WI38 (cell line): ENCODE data around the gene TPST1.
"Not testable (repeated sequence)": the region's sequence is repeated elsewhere in the genome, so short reads cannot be mapped to it uniquely, and the experiment has no call there.

Source experiments
- H3K4me3 ChIP-seq: 2 replicates; pipeline ENCODE4 v1.5.1; 2011; ENCODE audit warnings: low read depth, mild to moderate bottlenecking, control low read depth, low read length
- TF ChIP-seq, protein P1 (sequence below): IDR thresholded peaks from 2 replicates; pipeline ENCODE4 v1.5.1; 2012; ENCODE audit warnings: low read depth, mild to moderate bottlenecking, control low read depth, low read length

TPST1 gene

GRCh38 chr7:66353547-66353946 is 148.4 kb downstream of the TPST1 start:
- TF ChIP-seq, protein P1, sequence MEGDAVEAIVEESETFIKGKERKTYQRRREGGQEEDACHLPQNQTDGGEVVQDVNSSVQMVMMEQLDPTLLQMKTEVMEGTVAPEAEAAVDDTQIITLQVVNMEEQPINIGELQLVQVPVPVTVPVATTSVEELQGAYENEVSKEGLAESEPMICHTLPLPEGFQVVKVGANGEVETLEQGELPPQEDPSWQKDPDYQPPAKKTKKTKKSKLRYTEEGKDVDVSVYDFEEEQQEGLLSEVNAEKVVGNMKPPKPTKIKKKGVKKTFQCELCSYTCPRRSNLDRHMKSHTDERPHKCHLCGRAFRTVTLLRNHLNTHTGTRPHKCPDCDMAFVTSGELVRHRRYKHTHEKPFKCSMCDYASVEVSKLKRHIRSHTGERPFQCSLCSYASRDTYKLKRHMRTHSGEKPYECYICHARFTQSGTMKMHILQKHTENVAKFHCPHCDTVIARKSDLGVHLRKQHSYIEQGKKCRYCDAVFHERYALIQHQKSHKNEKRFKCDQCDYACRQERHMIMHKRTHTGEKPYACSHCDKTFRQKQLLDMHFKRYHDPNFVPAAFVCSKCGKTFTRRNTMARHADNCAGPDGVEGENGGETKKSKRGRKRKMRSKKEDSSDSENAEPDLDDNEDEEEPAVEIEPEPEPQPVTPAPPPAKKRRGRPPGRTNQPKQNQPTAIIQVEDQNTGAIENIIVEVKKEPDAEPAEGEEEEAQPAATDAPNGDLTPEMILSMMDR = no peak

DNA sequence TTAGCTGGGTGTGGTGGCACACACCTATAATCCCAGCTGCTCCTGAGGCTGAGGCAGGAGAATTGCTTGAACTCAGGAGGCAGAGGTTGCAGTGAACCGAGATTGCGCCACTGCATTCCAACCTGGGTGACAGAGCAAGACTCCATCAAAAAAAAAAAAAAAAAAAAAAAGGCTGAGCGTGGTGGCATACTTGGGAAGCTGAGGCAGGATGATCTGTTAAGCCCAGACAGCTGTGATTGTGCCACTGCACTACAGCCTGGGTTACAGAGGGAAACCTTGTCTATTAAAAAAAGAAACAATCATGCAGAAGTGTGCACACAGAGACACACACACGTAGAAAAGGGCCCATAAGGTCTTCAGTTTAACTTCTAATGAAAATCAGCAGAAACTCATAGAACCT is 150.6 kb downstream of the TPST1 start:
- H3K4me3 ChIP-seq = no peak overlapping the region
- TF ChIP-seq, protein P1 = no peak

More at GRCh38 chr7:66353547-66353946, 148.4 kb downstream of the TPST1 start:
- no peak overlapping the region for H3K4me3 ChIP-seq

GRCh38 chr7:66356277-66356721 is 151.2 kb downstream of the TPST1 start:
- no peak overlapping the region for H3K4me3 ChIP-seq
- TF ChIP-seq, protein P1 = no peak

DNA sequence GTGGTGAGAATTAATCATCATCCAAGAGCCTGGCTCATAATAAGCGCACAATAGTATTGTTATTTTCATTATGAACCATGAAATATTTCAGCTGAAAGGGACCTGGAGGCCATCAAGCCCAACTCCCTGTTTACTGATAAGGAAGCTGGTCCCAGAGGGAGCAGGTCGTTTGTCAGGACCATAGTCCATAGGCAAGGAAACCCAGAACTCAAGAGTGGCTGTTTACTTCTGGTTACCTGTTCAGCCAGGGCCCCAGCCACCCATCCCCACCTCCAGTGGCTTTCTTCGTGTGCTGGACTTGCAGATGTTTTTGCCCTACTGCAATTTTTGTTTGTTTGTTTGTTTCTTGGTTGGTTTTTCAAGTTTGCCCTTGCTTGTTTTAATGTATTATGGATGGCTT is 152.0 kb downstream of the TPST1 start:
- TF ChIP-seq, protein P1 = no peak
- H3K4me3 ChIP-seq = no peak overlapping the region

DNA sequence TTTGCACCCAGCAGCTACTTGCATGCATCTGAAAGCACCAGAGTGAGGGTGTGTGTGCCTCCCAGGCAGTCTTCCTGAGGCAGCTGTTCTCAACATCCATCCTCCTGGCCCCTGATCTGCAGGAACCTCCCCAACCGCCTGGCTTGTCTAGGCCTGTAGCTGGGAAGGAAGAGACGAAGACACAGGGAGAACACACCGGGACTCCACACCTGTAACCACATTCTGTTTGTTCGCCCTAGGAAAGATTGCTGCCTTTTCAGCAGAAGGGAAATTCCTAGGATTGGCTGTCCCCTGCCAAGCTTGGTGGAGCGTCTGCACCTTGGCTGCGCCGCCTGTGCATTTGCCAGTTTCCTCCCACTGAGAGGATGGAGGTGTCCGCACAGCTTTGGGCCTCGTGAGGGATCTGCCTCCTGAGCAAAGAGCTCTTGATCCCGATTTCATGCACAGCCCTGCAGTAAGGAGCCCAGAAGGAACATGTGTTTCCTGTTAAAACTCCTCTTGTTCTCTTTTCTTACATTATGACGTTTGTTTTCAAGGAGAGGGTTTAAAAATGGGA is 154.6 kb downstream of the TPST1 start:
- TF ChIP-seq, protein P1 = no peak
- H3K4me3 ChIP-seq = no peak overlapping the region

GRCh38 chr7:66362136-66362535 is 157.0 kb downstream of the TPST1 start:
- no peak overlapping the region for H3K4me3 ChIP-seq
- TF ChIP-seq, protein P1 = no peak

- TF ChIP-seq, protein P1 = no peak
- H3K4me3 ChIP-seq = no peak overlapping the region
Measured at GRCh38 chr7:66363635-66364034, 158.5 kb downstream of the TPST1 start.

DNA sequence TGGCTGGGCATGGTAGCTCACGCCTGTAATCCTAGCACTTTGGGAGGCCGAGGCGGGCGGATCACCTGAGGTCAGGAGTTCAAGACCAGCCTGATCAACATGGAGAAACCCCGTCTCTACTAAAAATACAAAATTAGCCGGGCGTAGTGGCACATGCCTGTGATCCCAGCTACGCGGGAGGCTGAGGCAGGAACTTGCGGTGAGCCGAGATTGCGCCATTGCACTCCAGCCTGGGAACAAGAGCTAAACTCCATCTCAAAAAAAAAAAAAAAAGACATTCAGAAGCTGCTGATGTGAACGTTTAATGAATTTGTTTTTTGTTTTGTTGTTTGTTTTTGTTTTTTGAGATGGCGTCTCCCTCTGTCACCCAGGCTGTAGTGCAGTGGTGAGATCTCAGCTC is 159.9 kb downstream of the TPST1 start:
- H3K4me3 ChIP-seq = not testable (repeated sequence)
